MCF 10A (cell line): ENCODE results near the gene TAP1. TPM values are rescaled to one million over a fixed set of nuclear protein-coding genes. Genes with fewer than 3 reads are reported as not detected.

Source experiments
- BruUV-seq: library from RNA; stranded (reverse); fragments of 400-500 nt; replicated peaks from 2 replicates; lab custom pipeline; 2021; lab: Mats Ljungman, UMichigan
- CTCF ChIA-PET: fragments of 300-600 bp; sonication (Branson Sonifier 250); formaldehyde crosslinking; extraction: SDS; loops from one replicate; lab custom pipeline; 2021; ENCODE audit warnings: antibody characterized with exemption, inconsistent platforms; lab: Yijun Ruan, JAX
- POLR2A ChIA-PET: fragments of 300-600, 350-650 bp; sonication (Branson Sonifier 250); formaldehyde crosslinking; extraction: SDS; loops from one replicate; lab custom pipeline; 2020; ENCODE audit warnings: antibody characterized with exemption, inconsistent platforms; lab: Yijun Ruan, JAX
- DNase-seq: peaks from one replicate; pipeline ENCODE4 v3.0.0-alpha.2; 2018; ENCODE audit not compliant: unreplicated experiment
- H3K27ac Mint-ChIP-seq: one replicate; pipeline ENCODE4 v1.8.0; 2022; ENCODE audit warnings: mild to moderate bottlenecking, low read depth, mixed read lengths; ENCODE audit not compliant: unreplicated experiment
- H3K27me3 Mint-ChIP-seq: one replicate; pipeline ENCODE4 v1.8.0; 2022; ENCODE audit warnings: mixed read lengths; ENCODE audit not compliant: insufficient read depth, unreplicated experiment
- H3K36me3 Mint-ChIP-seq: one replicate; pipeline ENCODE4 v1.8.0; 2022; ENCODE audit warnings: mild to moderate bottlenecking, moderate library complexity, mixed read lengths; ENCODE audit not compliant: insufficient read depth, unreplicated experiment
- H3K4me1 Mint-ChIP-seq: one replicate; pipeline ENCODE4 v1.8.0; 2022; ENCODE audit warnings: mixed read lengths; ENCODE audit not compliant: insufficient read depth, unreplicated experiment
- H3K4me3 Mint-ChIP-seq: one replicate; pipeline ENCODE4 v1.8.0; 2022; ENCODE audit warnings: mild to moderate bottlenecking, moderate library complexity, mixed read lengths; ENCODE audit not compliant: unreplicated experiment
- H3K9me3 Mint-ChIP-seq: one replicate; pipeline ENCODE4 v1.8.0; 2022; ENCODE audit warnings: mixed read lengths; ENCODE audit not compliant: unreplicated experiment
- CTCF ChIP-seq: fragments of 200-600 bp; IDR thresholded peaks from one replicate; pipeline ENCODE4 v1.8.0; 2022; ENCODE audit warnings: antibody characterized with exemption, mild to moderate bottlenecking; ENCODE audit not compliant: unreplicated experiment
- intact Hi-C: fragments of 100-400 bp; cut with micrococcal nuclease; formaldehyde crosslinking; loops from 2 replicates; pipeline ENCODE4 v1.14.1; 2022
- total RNA-seq: library from RNA; stranded (reverse); gene quantifications from 2 replicates; pipeline ENCODE4 v1.2.3, GENCODE V29; 2022

The TAP1 gene
- total RNA-seq, 1 experiment from 2014 or later, result 32.3 TPM

DNA sequence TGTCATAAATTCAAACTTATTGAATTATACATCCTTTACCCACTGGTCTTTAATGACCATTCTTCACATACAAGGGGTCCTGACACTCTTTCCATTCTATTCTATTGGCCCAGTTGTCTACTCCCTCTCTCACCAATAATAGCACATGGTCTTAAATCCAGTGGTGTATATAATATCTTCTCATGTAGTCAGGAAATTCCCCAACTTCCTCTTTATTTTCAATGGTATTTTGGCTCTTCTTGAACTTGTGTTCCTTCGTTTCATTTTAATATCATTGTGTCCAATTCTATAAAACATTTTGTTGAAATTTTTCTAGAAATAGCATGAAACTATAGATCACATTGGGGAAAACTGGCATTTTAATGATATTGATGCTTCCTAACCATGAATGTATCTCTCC, 37.3 kb upstream of the TAP1 start:
- Mint-ChIP-seq H3K4me1 (peaks cover 14% of the 10 kb centered on the region), H3K27me3 (no peaks in the 10 kb centered on the region), H3K27ac (no peak overlapping the region), H3K4me3 (no peak overlapping the region), H3K36me3 (no peaks in the 10 kb centered on the region), H3K9me3 (no peaks in the 10 kb centered on the region)
- no TSS peak for BruUV-seq
- CTCF ChIA-PET, result interaction anchor here (0.8 kb wide), 1 partner anchor 228 kb away, joined by 3 read pairs; no protein-coding TSS in a partner anchor
- no peak for DNase-seq
- TF ChIP-seq CTCF, result no peak
- POLR2A ChIA-PET, result no interaction called here
- intact Hi-C loops, result no loop called here

DNA sequence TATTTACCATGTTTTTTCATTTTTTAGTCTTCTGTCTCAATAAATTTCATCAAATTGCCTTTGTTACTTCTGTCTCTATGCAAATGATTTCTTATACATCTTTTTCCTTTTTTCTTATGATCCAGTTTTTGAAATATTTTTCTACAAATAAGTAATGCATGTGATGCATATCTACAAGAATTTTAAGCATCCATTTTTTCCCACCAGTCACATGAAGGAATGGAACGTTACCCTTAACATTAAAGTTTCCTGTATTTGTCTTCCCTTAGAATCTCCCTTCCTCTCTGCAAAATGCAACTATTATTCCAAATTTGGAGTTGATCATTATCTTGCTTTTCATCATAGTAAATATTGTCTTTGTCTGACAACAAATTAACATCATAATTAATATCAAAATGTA, 36.0 kb upstream of the TAP1 start:
- ChIA-PET POLR2A (no interaction called here), CTCF (interaction anchor here (1.6 kb wide), 1 partner anchor 95 kb away, joined by 9 read pairs; no protein-coding TSS in a partner anchor)
- DNase-seq, result no peak
- BruUV-seq, result no TSS peak
- intact Hi-C loops, result loop anchor here (5.0 kb wide), 1 partner anchor 43 kb away; no protein-coding TSS in a partner anchor
- H3K27me3 Mint-ChIP-seq, result no peaks in the 10 kb centered on the region
- H3K36me3 Mint-ChIP-seq, result no peaks in the 10 kb centered on the region
- H3K9me3 Mint-ChIP-seq, result no peaks in the 10 kb centered on the region
- no peak overlapping the region for H3K27ac Mint-ChIP-seq
- H3K4me3 Mint-ChIP-seq, result no peak overlapping the region
- no peak for TF ChIP-seq CTCF
- H3K4me1 Mint-ChIP-seq, result peaks cover 5% of the 10 kb centered on the region

GRCh38 chr6:32888576-32888975, 35.1 kb upstream of the TAP1 start:
- no peaks in the 10 kb centered on the region for H3K27me3 Mint-ChIP-seq

DNA sequence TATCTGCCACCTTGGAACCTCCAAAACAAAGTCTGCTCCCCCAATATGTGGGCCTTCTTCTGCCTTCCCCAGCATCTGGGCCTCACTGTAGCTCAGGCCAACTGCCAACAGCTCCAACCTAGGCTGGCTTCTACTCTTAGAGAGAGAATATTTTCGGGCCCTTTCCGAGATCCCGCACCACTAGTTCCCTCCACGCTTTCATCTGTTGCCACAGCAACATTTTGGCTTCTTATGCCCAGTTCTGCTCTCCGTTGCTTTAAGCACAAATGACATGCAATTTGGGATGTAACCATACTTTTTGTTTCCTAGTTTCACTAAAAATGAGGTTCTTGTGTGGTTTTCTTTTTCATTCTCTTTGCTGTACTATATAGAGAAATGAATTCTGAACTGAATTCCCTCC, 34.1 kb upstream of the TAP1 start:
- H3K4me1 Mint-ChIP-seq, result peaks cover 11% of the 10 kb centered on the region
- ChIA-PET CTCF (interaction anchor here (1.0 to 2.9 kb wide), 3 partner anchors 60 to 97 kb away, joined by 4 to 23 read pairs (median 22); partner anchors contain the start of gene HLA-DMA), POLR2A (interaction anchor here (1.0 kb wide), 2 partner anchors 80 to 97 kb away, joined by 3 read pairs; no protein-coding TSS in a partner anchor)
- no peak overlapping the region for H3K27ac Mint-ChIP-seq
- no TSS peak for BruUV-seq
- no peak overlapping the region for H3K4me3 Mint-ChIP-seq
- no peak for TF ChIP-seq CTCF
- H3K36me3 Mint-ChIP-seq, result no peaks in the 10 kb centered on the region
- H3K9me3 Mint-ChIP-seq, result no peaks in the 10 kb centered on the region
- H3K27me3 Mint-ChIP-seq, result no peaks in the 10 kb centered on the region
- intact Hi-C loops, result loop anchor here (5.0 kb wide), 1 partner anchor 45 kb away; no protein-coding TSS in a partner anchor
- DNase-seq, result no peak

More at GRCh38 chr6:32888576-32888975, 35.1 kb upstream of the TAP1 start:
- Mint-ChIP-seq H3K4me3 (no peak overlapping the region), H3K27ac (no peak overlapping the region), H3K36me3 (no peaks in the 10 kb centered on the region), H3K4me1 (peaks cover 11% of the 10 kb centered on the region), H3K9me3 (no peaks in the 10 kb centered on the region)
- no TSS peak for BruUV-seq
- CTCF ChIA-PET, result interaction anchor here (0.6 kb wide), 1 partner anchor 30 kb away, joined by 3 read pairs; no protein-coding TSS in a partner anchor
- DNase-seq, result no peak
- intact Hi-C loops, result loop anchor here (5.0 kb wide), 1 partner anchor 44 kb away; no protein-coding TSS in a partner anchor
- no peak for TF ChIP-seq CTCF
- POLR2A ChIA-PET, result interaction anchor here (1.0 kb wide), 1 partner anchor 79 kb away, joined by 3 read pairs; no protein-coding TSS in a partner anchor
